Heart left ventricle (tissue), 16 donors: Measurements from ENCODE around the gene SAMD4B. TPM values are rescaled to one million over a fixed set of nuclear protein-coding genes. Genes with fewer than 3 reads are reported as not detected.
A peak's percentile ranks its signal among the peaks of the same experiment; 100 is the strongest.

Experiments
- ATAC-seq, 4 donors: fragments of 200-7000 bp; cut with Tn5 transposase; one replicate each; pipeline ENCODE4 v1.9.1; 2020 to 2022; ENCODE audit warnings: moderate library complexity in 4 of 4, mild to moderate bottlenecking in 3 of 4, moderate number of reproducible peaks in 1 of 4
- DNase-seq, 5 donors: peaks; one replicate each; pipeline ENCODE4 v3.0.0-alpha.2; 2020
- H3K27ac ChIP-seq, 12 donors: fragments of 200-600 bp; sonication (generic) in 4 of 12; one replicate each; pipeline versions ENCODE4 v1.5.0 to v1.8.0; 2016 to 2022; ENCODE audit warnings: mild to moderate bottlenecking in 2 of 12
- H3K27me3 ChIP-seq, 9 donors: fragments of 200-600 bp; sonication (generic) in 2 of 9; one replicate each; pipeline versions ENCODE4 v1.5.1 to v1.8.0; 2016 to 2022; ENCODE audit warnings: mild to moderate bottlenecking in 3 of 9
- H3K36me3 ChIP-seq, 9 donors: fragments of 200-600 bp; sonication (generic) in 2 of 9; one replicate each; pipeline versions ENCODE4 v1.5.0 to v1.8.0; 2018 to 2022; ENCODE audit warnings: mild to moderate bottlenecking in 2 of 9
- H3K4me1 ChIP-seq, 12 donors: fragments of 200-600 bp; sonication (generic) in 4 of 12; one replicate each; pipeline versions ENCODE4 v1.5.0 to v1.8.0; 2016 to 2022; ENCODE audit warnings: mild to moderate bottlenecking in 3 of 12
- H3K4me3 ChIP-seq, 12 donors: fragments of 200-600 bp; sonication (generic) in 4 of 12; one replicate each; pipeline versions ENCODE4 v1.5.0 to v1.8.0; 2017 to 2022; ENCODE audit warnings: mild to moderate bottlenecking in 9 of 12, moderate library complexity in 4 of 12
- H3K9me3 ChIP-seq, 12 donors: fragments of 200-600 bp; sonication (generic) in 4 of 12; one replicate each; pipeline versions ENCODE4 v1.5.0 to v1.8.0; 2016 to 2022; ENCODE audit warnings: mild to moderate bottlenecking in 1 of 12
- CTCF ChIP-seq, 12 donors: fragments of 200-600 bp; sonication (generic) in 4 of 12; IDR thresholded peaks; one replicate each; pipeline versions ENCODE4 v1.5.0 to v1.8.0; 2018 to 2022; ENCODE audit warnings: antibody characterized with exemption in 12 of 12, mild to moderate bottlenecking in 5 of 12
- POLR2A ChIP-seq, 2 donors: fragments of 450-650 bp; IDR thresholded peaks; one replicate each; pipeline ENCODE4 v1.6.1; 2017; ENCODE audit warnings: antibody characterized with exemption in 2 of 2, mild to moderate bottlenecking in 2 of 2, moderate library complexity in 2 of 2
- WGBS, 4 donors: extraction: QIAGEN DNeasy Blood & Tissue Kit in 2 of 4; methylation state at CpG; one replicate each; pipeline versions ENCODE4 v1.1.5 to v1.1.7; 2013 to 2018; 5-methylcytosine and 5-hydroxymethylcytosine counted together
- intact Hi-C, 10 donors: fragments of 100-400 bp; cut with DNase I; formaldehyde crosslinking; loops; one replicate each; pipeline versions ENCODE4 v1.11.1 to v1.14.2; 2022
- polyA plus RNA-seq, 2 donors: library from polyadenylated mRNA; stranded (reverse); fragments of 200-250 nt; gene quantifications; one replicate each; pipeline ENCODE4 v1.2.3, GENCODE V29; 2013
- total RNA-seq, 9 donors: library from RNA; depleted of rRNA in 2 of 9; stranded (reverse); fragments of >200 nt in 2 of 9; fragmentation: NEBNext Ultra II Directional in 3 of 9; extraction: Animal tissue kit (Norgen Biotek cat#: 25700) in 3 of 9; gene quantifications; one replicate each; pipeline versions ENCODE4 v1.1.0 to v1.2.4, GENCODE V29; 2016 to 2023
- donor health status: ischemic (EF 13 %, LVEDD 7.1; RV severe dilation, severe dysfunction).
- donor health status: healthy with polysubstance abuse.
- donor health status: DM: no; HTN: yes; CAD: no.
- donor health status: DM: no; HTN: no; CAD: no.
- donor health status: ischemic (EF 25% LVEDD 6.9; RV normal size, moderate dysfunction).
- donor health status: ischemic (EF 25% LVEDD 5.7; RV mildly dilated, moderate dysfunction).
- donor health status: healthy.
- donor health status: DM: yes; HTN: yes; CAD: no.
- donor health status: ischemic (EF 35%, LVEDD 5.7; RV mildly dilated, moderate dysfunction).
- donor health status: nonischemic (EF 11% LVEDD 7.7; RV severe dilation, severe dysfunction).
- donor health status: DM: yes; HTN: yes; CAD: no.
- donor health status: PGD.
- donor health status: ischemic (EF 29% LVEDD 5.4; RV normal size, mild dysfunction).
- donor health status: nonischemic (EF 23%, LVEDD 6.1; RV moderate dilation, normal function).

The SAMD4B gene
- total and polyA plus RNA-seq, 11 donors: 34.9 to 101 (median 54.4) TPM

- ATAC-seq: peak; percentile 95 to 99 (median 96)
Observed at GRCh38 chr19:39390751-39391437, 48.7 kb downstream of the SAMD4B start, which contains the start of the genes MED29 and PAF1. Gene MED29 (plus strand): TSS chr19:39391378. CDS start chr19:39391423, 45 bp downstream. Gene PAF1 (minus strand): TSS chr19:39391106. CDS start chr19:39390864, 242 bp downstream.

GRCh38 chr19:39397360-39398296, 55.4 kb downstream of the SAMD4B start:
- WGBS, 4 donors: 13 to 27% (median 20%) methylated on average over 14 to 17 of the region's 17 CpGs
- intact Hi-C loops: loop anchor here (1.0 to 10.0 kb wide), 9 partner anchors 13 to 137 kb away; partner anchors contain the start of genes EID2B (in 4 of the 10), PLEKHG2 (in 3 of the 10), SUPT5H (in 2 of the 10) and SAMD4B (in 1 of the 10)
- peaks cover 0 to 46% (median 28%) of the 10 kb centered on the region in 9 donors for H3K36me3 ChIP-seq
- no peaks in the 10 kb centered on the region for H3K27me3 ChIP-seq
- peak overlapping the region in 3 of 12 donors; percentile 2 to 44 (median 20) for H3K4me3 ChIP-seq
- DNase-seq: peak; percentile 89 to 96 (median 90)
- H3K4me1 ChIP-seq: peaks cover 6 to 56% (median 25%) of the 10 kb centered on the region in 12 donors
- H3K27ac ChIP-seq: peak overlapping the region; percentile 11 to 100 (median 79)
- peak; percentile 95 to 100 (median 98) for TF ChIP-seq CTCF (IDR thresholded peaks at IDR 0.05)
- TF ChIP-seq POLR2A (IDR thresholded peaks at IDR 0.05): peak in 1 of 2 donors; percentile 17
- H3K9me3 ChIP-seq: no peaks in the 10 kb centered on the region
- peak; percentile 70 to 85 (median 80) for ATAC-seq

More at GRCh38 chr19:39390751-39391437, 48.7 kb downstream of the SAMD4B start, which contains the start of the genes MED29 and PAF1:
- intact Hi-C loops: loop anchor here in 7 of 10 donors (1.0 to 10.0 kb wide), 8 partner anchors 21 to 144 kb away; partner anchors contain the start of genes SAMD4B (in 4 of the 7), EID2B (in 3 of the 7), SUPT5H (in 2 of the 7) and PLEKHG2 (in 1 of the 7)
- Histone ChIP-seq H3K4me3 (peak within 1 kb of the TSS; percentile 74 to 99 (median 94)), H3K27ac (peak within 1 kb of the TSS; percentile 94 to 100 (median 98)), H3K4me1 (peaks cover 3 to 25% (median 19%) of the 10 kb centered on the region in 12 donors), H3K9me3 (no peaks in the 10 kb centered on the region), H3K27me3 (no peaks in the 10 kb centered on the region), H3K36me3 (peaks cover 3 to 69% (median 60%) of the 10 kb centered on the region in 9 donors)
- 0 to 1% (median 0%) methylated on average over 42 to 60 of the region's 60 CpGs for WGBS, 4 donors
- DNase-seq: peak; percentile 97 to 99 (median 98)
- TF ChIP-seq POLR2A (IDR thresholded peaks at IDR 0.05) (peak; percentile 49 to 89), CTCF (IDR thresholded peaks at IDR 0.05) (peak in 1 of 12 donors; percentile 26)

GRCh38 chr19:39398297-39398864, 56.2 kb downstream of the SAMD4B start:
- peaks cover 0 to 42% (median 26%) of the 10 kb centered on the region in 9 donors for H3K36me3 ChIP-seq
- TF ChIP-seq CTCF (IDR thresholded peaks at IDR 0.05) (no peak), POLR2A (IDR thresholded peaks at IDR 0.05) (no peak)
- WGBS, 4 donors: 74 to 87% (median 86%) methylated on average over 10 to 11 of the region's 11 CpGs
- H3K4me1 ChIP-seq: peaks cover 6 to 56% (median 25%) of the 10 kb centered on the region in 12 donors
- DNase-seq (peak; percentile 69 to 88 (median 84)), ATAC-seq (peak in 3 of 4 donors; percentile 18 to 35 (median 22))
- H3K27ac ChIP-seq: peak overlapping the region; percentile 11 to 100 (median 79)
- H3K9me3 ChIP-seq: no peaks in the 10 kb centered on the region
- H3K27me3 ChIP-seq: no peaks in the 10 kb centered on the region
- intact Hi-C loops: loop anchor here in 5 of 10 donors (1.0 to 10.0 kb wide), 5 partner anchors 13 to 136 kb away; partner anchors contain the start of genes EID2B (in 3 of the 5), SUPT5H (in 2 of the 5) and SAMD4B (in 1 of the 5)
- H3K4me3 ChIP-seq: peak overlapping the region in 3 of 12 donors; percentile 2 to 44 (median 20)
